HG02943 (cell line): ENCODE results near the gene CD4.
A peak's percentile ranks its signal among the peaks of the same experiment; 100 is the strongest.
"Not testable (repeated sequence)": the region's sequence is repeated elsewhere in the genome, so short reads cannot be mapped to it uniquely, and the experiment has no call there.

Experiments
- ATAC-seq: cut with Tn5 transposase; IDR thresholded peaks from one replicate; pipeline ENCODE4 v1.9.1; 2021; ENCODE audit warnings: mild to moderate bottlenecking, low read depth, moderate library complexity; ENCODE audit not compliant: unreplicated experiment

Gene CD4

DNA sequence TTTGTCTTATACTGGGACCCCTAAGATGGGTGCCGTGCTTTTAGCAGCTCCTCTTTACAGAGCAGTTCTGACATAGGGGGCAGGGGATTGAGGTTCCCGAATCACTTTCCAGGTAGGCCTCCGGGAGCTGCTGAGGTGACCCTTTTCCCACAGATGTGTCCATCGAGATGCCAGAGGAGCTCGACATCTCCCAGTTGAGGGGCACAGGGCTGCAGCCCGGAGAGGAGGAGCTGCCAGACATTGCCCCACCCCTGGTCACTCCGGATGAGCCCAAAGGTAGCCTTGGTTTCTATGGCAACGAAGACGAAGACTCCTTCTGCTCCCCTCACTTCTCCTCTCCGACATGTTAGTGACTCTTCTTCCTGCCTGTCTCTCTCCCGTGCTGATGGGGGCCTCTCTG lies 73.7 kb downstream of the CD4 start:
- no peak for ATAC-seq

DNA sequence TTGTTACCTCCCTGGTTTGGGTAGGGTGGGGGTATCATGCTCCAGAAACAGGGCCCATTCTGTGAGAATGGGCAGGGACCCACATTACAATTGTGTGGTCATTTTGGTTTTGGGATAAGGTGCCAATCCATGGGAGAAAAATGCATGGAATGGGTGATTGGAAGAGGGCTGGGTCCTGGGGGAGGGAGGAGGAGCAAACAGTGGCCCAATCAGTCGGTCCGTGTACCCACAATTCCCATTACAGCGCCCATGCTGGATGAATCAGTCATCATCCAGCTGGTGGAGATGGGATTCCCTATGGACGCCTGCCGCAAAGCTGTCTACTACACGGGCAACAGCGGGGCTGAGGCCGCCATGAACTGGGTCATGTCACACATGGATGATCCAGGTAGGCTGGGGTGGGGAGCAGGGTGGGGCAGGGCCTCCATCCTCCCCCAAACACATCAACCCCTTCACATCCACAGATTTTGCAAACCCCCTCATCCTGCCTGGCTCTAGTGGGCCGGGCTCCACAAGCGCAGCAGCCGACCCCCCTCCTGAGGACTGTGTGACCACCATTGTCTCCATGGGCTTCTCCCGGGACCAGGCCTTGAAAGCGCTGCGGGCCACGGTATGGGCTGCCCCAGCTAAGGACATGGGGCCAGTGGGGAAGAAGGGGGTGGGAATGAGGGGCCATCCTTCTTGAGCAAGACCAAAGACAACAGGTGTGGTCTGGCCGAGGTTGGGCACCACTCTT lies 74.4 kb downstream of the CD4 start:
- ATAC-seq = no peak

DNA sequence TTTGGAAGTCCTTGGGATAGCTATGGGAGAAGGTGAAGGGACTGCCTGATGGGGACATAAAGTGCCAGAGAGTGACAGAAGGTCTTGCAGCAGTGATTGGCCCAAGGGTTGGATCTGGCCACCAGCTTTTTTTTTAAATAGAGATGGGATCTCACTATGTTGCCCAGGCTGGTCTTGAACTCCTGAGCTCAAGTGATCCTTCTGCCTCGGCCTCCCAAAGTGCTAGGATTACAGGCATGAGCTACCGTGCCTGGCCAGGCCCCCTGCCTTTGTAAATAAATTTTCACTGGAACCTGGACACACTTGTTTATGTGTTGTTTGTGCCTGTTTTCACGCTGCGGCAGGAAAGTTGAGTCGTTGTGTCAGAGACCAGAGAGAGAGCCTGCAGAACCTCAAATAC lies 76.0 kb downstream of the CD4 start:
- ATAC-seq = not testable (repeated sequence)

DNA sequence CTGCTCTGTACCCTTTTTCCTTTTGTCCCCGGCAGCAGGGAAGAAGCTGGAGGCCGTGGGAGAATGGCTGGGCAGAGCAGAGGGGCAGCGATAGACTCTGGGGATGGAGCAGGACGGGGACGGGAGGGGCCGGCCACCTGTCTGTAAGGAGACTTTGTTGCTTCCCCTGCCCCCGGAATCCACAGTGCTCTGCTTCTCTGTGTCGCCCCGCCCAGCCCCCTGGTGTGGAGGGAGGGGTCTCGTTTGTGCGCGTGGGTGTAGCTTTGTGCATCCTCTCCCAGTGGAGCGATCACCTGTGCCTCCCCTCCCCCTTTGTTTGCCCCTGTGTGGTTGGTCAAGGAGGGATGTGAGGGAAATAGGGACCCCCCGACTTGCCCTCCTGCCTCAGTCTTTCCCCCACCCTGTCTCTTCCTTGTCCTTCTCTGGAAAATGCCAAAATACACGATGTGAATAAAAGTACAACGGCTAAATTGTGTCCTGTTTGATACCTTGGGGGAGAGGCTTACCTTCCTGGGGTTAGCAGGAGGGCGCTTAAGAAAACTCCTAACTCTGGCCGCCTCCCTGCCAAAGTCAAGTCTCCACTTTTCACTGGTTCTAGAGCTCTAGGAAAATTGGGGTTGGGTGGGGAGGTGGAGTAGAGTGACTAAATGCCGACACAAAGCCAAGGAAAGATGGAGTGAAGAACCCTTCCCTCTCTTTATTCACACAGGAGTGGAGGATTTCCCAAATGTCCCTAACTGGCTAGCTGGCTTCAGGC lies 77.0 kb downstream of the CD4 start:
- no peak for ATAC-seq

DNA sequence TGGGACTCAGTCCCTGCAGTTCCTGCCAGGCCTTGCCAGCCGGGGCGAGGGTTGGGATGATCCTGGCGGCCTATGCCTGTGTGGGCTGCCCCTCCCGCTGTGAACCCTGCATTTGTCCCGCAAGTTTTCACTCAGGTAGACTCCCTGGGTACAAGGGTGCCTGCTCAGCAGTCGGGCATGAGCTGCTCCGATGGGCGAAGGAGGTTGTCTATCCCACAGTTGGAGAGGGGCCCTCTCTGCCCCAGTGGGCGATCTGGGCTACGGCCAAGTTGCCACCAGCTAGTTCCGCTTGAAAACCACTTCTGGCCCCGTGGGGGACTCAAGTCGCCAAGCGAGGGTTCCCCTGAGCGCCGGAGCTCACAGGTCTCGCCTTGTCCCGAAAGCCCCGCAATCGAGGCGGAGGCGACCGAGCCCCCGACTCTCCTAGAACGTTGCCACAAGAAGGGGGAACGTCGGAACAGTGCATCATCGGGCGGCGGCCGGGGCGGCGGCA lies 77.6 kb downstream of the CD4 start:
- peak; percentile 20 for ATAC-seq

DNA sequence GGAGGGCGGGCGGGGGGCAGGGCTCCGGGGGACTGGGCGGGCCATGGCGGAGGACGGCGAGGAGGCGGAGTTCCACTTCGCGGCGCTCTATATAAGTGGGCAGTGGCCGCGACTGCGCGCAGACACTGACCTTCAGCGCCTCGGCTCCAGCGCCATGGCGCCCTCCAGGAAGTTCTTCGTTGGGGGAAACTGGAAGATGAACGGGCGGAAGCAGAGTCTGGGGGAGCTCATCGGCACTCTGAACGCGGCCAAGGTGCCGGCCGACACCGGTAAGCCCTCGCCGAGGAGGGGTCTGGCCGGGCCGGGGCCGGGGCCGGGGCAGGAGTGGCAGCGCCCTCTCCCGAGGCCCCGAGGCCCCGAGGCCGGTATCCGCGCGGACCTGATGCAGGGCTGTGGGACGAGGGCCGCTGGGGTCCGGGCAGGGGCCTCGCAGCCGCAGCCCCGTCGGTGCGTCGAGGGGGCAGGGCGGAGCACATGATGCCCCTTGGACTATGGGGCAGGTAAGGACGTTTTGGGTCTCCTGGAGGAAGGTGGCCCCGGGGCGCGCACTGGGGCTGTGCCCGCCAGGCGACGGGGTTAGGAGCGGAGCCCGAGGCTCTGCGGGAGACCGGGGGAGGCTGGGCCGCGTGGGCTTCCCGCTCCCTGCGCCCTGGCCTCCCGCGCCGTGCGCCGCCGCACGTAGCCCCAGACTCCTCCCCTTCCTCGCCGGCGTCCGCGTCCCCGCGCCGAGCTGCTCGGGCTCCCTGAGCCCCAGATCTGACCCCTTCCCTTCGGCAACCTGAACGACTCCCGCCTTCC lies 78.3 kb downstream of the CD4 start, which contains the start of gene TPI1:
TPI1 (plus strand) TSS at position 119 of the 798 bp plus-strand sequence; CDS start at position 155, 36 bp downstream.
- ATAC-seq = peak; percentile 50

DNA sequence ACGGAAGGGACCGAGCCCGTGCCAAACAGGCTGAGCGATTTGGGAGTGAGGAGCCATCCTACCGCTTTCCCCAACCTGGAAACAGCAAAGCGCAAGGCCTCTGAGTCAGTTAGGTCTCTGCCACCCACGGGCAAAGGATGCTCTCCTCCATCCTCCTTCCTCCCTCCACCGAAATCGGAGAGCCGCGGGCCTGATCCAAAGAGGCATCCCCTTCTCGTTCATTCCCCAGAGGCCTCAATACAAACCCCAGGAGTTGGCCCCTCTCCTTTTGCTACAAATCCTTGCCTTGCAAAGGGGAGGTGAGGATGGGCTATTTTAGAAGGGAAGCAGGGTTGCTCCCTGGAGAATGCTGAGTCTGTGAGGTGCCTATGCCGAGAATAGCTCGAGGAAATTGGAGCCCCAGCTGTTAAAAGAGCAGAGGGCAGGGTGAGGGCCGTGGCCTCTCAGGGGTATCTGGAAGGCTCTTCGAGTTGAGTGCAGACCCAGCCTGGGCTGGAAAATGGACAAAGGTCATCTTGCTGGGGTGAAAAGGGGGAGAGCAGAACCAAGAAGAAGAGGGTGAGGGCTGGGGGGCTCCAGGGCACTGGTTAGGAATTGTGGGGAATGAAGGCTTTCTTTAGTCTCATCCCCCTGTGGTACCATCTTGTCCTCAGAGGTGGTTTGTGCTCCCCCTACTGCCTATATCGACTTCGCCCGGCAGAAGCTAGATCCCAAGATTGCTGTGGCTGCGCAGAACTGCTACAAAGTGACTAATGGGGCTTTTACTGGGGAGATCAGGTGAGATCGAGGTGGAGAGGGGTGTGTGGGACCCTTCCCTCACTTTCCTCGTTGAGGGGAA lies 79.1 kb downstream of the CD4 start:
- ATAC-seq = no peak

DNA sequence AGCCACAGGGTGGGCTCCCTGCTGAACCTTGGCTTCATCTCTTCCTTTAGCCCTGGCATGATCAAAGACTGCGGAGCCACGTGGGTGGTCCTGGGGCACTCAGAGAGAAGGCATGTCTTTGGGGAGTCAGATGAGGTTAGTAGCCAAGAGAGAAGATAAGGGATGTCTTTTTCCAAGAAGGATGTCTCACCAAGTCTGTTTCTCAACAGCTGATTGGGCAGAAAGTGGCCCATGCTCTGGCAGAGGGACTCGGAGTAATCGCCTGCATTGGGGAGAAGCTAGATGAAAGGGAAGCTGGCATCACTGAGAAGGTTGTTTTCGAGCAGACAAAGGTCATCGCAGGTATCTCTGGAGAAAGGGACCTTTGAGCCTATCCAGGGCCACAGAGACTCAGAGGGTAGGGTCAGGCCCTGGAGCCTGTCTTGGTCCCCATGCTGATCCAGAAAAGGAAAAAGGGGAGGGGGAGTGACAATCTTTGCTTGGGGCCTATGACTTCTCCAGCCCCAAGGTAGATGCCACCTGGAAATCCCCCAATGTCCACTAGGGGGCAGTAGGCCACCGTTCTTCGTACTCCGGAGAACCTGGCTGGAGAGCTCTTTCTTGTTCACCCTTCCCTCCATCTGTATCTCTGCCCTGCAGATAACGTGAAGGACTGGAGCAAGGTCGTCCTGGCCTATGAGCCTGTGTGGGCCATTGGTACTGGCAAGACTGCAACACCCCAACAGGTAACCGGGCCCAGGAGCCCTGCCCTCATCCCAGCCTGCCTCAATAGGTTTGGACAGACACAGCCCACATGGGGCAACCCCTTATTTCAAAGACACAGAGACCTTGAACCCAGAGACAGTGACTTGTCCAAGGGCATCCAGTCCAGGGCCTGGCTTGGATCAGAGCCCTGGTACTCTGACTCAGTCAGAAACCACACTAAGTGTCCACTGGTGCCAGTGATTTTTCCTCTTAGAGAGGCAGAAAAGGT lies 80.0 kb downstream of the CD4 start:
- ATAC-seq = no peak

DNA sequence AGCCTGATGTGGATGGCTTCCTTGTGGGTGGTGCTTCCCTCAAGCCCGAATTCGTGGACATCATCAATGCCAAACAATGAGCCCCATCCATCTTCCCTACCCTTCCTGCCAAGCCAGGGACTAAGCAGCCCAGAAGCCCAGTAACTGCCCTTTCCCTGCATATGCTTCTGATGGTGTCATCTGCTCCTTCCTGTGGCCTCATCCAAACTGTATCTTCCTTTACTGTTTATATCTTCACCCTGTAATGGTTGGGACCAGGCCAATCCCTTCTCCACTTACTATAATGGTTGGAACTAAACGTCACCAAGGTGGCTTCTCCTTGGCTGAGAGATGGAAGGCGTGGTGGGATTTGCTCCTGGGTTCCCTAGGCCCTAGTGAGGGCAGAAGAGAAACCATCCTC lies 81.0 kb downstream of the CD4 start:
- ATAC-seq = not testable (repeated sequence)
